ENCODE measurements around the gene MZT2B.
"Not testable (repeated sequence)": the region's sequence is repeated elsewhere in the genome, so short reads cannot be mapped to it uniquely, and the experiment has no call there.

Gene MZT2B

DNA sequence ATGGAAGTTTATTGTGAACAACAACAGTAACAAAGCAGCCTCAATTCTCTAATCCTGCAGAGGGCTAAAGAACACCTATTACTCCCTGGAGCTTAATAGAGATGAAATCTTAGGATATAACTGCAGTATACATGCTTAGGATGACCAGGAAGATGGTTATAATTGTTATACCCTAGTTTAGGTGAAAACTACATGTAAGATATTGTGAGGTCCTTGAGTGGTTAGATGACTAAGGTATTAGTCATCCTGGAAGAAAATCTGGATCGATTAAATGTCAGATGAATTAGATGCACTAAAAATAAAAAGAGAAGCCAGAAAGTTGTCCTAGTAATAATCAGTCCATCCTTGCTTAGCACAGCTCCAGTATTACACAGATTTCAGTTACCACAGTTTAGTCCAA is 38.4 kb downstream of the MZT2B start:
- not testable (repeated sequence) for DNase-seq

DNA sequence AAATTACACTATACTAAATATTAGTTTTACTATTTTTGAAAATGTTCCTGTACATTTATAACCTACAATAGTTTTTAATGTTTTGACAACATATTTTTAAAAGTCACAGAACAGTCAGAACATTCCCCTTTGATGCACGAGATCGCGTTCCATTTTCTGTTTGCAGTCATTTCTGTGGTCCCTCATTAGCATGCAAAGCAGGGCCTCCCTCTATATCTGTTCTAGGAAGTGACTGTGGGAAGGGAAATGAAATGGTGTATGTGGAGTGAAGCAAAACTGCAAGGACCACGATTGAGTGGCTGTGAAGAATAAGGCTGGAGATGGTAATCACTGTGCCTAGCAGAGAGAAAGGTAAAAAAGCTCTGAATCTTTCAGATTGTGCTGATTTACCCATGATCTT is 40.5 kb downstream of the MZT2B start:
- not testable (repeated sequence) for DNase-seq

DNA sequence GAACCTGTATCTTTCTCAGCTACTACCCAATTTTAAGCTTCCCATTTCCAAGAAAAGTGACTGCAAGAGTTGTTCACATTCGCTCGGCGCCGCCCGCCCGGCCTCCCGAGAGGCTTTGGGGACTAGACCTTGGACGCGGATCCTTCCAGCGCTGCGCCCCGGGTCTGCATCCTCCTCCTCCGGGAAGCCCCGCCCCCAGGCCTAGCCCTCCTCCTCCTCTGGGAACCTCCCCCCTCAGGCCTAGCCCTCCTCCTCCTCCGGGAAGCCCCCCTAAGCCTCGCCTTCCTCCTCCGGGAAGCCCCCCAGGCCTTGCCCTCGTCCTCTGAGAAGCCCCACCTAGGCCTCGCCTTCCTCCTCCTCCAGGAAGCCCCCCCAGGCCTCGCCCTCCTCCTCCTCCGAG is 45.9 kb downstream of the MZT2B start:
- DNase-seq: not testable (repeated sequence)

DNA sequence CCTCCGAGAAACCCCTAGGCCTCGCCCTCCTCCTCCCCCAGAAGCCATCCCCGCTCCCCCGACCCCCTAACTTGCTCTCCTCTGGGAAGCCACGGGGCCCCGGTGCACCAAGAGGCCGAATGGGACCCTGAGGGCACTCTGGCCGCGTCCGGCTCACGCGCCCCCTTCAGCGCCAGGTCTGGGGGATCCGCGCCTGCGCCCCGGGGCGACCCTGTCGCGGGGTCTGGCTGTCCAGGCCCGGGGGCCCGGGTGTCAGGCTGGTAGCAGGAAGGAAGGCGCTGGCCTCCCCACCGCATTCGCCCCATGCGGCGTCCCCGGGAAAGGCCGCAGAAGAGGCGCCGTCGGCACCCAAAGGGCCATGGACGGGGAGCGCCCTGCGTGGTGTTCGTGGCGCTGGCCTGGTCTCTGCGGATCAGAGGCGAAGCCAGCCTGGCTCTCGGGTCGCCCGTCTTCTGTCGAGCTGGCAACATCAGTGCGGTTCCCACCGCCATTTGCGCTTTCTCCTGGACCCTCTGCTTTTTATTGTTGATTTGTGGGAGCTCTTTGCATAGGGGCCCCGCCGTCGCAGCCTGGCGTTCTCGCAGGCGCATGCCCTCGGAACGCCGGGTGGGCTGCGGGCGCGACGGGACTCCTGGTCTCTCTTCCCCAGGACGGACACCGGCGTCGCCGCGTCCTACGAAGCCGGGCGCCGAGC is 46.6 kb downstream of the MZT2B start:
- not testable (repeated sequence) for DNase-seq

DNA sequence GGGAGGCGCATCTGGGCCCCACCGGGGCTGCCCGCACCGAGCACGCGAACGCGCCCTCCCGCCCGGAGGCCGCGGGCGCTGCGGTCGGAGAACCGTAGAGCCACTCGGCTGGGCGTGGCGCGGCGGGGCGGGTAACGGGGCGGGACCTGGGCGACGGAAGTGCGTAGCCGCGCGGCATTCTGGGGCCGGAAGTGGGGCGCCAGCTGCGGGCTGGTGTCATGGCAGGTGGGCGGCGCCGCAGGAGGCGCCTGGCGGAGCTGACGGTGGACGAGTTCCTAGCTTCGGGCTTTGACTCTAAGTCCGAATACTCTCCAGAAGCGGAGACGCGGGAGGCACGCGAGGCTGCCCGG is 47.1 kb downstream of the MZT2B start:
- DNase-seq: not testable (repeated sequence)

DNA sequence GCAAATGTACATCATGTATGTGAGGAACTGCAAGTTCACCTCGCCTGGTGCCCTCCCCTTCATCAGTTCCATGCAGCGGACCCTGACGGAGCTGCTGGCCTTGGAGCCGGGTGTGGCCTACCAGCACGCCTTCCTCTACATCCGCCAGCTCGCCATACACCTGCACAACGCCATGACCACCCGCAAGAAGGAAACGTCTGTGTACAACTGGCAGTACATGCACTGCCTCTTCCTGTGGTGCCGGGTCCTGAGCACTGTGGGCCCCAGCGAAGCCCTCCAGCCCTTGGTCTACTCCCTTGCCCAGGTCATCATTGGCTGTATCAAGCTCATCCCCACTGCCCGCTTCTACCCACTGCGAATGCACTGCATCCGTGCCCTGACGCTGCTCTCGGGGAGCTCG is 48.3 kb downstream of the MZT2B start:
- DNase-seq: not testable (repeated sequence)

DNA sequence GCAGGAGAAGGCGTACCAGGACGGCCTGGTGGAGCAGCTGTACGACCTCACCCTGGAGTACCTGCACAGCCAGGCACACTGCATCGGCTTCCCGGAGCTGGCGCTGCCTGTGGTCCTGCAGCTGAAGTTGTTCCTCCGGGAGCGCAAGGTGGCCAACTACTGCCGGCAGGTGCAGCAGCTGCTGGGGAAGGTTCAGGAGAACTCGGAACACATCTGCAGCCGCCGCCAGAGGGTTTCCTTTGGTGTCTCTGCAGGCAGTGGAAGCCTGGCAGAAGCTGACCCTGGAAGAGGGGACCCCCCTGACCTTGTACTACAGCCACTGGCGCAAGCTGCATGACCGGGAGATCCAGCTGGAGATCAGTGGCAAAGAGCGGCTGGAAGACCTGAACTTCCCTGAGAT is 48.8 kb downstream of the MZT2B start:
- DNase-seq: not testable (repeated sequence)

DNA sequence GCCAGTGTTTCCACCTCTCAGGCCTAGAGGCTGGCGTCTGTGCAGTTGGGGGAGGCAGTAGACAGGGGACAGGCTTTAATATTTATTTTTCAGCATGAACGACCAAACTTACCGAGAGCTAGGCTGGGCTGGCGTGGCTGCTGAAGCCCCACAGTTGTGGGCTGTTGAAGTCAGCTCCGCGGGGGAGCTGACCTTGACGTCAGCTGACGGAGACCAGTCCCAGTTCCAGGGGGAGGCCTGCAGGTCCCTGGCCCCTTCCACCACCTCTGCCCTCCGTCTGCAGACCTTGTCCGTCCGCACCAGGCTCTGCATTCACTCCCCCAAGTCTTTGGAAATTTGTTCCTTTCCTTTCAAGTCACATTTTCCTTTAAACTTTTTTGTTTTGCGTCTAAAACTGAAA is 49.6 kb downstream of the MZT2B start:
- no peak for DNase-seq

DNA sequence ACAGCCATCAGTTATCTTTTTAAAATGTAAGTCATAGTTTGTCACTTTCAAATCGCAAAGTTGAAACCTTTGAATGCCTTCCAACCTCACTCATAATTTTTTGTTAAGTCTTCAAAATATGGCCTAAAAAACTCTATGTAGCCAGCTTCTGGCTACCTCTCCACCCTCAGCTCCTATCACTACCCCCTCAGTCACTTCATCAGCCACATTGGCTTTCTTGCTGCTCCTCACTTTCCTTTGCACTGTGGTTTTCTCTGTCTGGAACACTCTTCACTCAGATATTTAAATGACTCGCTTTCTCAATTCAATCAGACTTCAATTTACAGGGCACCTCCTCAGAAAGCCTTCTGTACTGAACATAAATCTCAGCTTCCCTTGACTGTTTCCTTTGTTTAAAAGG is 51.0 kb downstream of the MZT2B start:
- DNase-seq: not testable (repeated sequence)

DNA sequence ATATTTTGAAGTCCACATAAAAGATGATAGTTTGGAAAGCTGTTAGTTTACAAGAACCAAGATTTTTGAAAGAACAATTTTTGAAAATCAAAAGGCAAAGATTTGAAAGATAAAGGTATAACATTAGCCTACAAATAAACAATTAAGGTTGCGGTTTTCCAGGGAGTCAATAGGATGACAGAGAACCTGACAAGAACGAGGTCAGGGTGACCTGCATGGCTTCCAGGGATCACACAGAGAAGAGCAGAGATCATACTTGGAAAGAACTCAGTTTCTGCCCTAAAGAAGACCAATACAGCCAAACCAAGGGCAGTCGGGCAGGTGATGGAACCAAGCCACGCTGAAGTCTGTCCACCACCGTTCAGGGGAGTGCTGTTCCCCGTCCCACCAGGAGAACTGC is 57.5 kb downstream of the MZT2B start:
- not testable (repeated sequence) for DNase-seq

All from NCI-H1694 (cell line).